Measurements from ENCODE around the gene CIC. TPM values are rescaled to one million over a fixed set of nuclear protein-coding genes. Genes with fewer than 3 reads are reported as not detected.

Gene CIC
- total and polyA plus RNA-seq, 2 of the 13 experiments (the other 11 are each of a cell fraction or from before 2014, with no cell fraction given): 5.9 to 8.0 TPM

- peak; percentile 63; the same call in 1 of the 2 replicates for TF ChIP-seq ZNF687 (CRISPR knock-in tag; IDR thresholded peaks at IDR 0.05)
- no peak for TF ChIP-seq FOSL1 (CRISPR knock-in tag; IDR thresholded peaks at IDR 0.05; ENCODE audit: borderline replicate concordance)
- TF ChIP-seq CENPT (CRISPR knock-in tag; IDR thresholded peaks at IDR 0.05; ENCODE audit: low read depth): no peak
- no peak for TF ChIP-seq ZFP62 (CRISPR knock-in tag; IDR thresholded peaks at IDR 0.05)
- no peak for TF ChIP-seq REST (IDR thresholded peaks at IDR 0.05; ENCODE audit: borderline replicate concordance in 1 of 2, low read depth in 1 of 2, low read length in 2 of 2)
- TF ChIP-seq NR2F6 (IDR thresholded peaks at IDR 0.05): no peak; the same call in 1 of the 2 replicates
- no peak for TF ChIP-seq NR2F6 (CRISPR knock-in tag; IDR thresholded peaks at IDR 0.05)
- no peak for TF ChIP-seq RBAK (CRISPR knock-in tag; IDR thresholded peaks at IDR 0.05)
- TF ChIP-seq NCOA2 (CRISPR knock-in tag; IDR thresholded peaks at IDR 0.05): no peak
- TF ChIP-seq BCL6 (CRISPR knock-in tag; IDR thresholded peaks at IDR 0.05): peak; percentile 17; the same call in 1 of the 2 replicates
- no peak for TF ChIP-seq THAP8 (CRISPR knock-in tag; IDR thresholded peaks at IDR 0.05; ENCODE audit: borderline replicate concordance)
- no peak for TF ChIP-seq ZNF784 (CRISPR knock-in tag; IDR thresholded peaks at IDR 0.05; ENCODE audit: borderline replicate concordance)
- TF ChIP-seq IRX3 (CRISPR knock-in tag; IDR thresholded peaks at IDR 0.05; ENCODE audit: borderline replicate concordance, low read depth): no peak
- TF ChIP-seq USF2 (IDR thresholded peaks at IDR 0.05; ENCODE audit: low read depth, low read length): no peak
- no peak for TF ChIP-seq USF2 (CRISPR knock-in tag; IDR thresholded peaks at IDR 0.05; ENCODE audit: borderline replicate concordance)
- peak; percentile 98 for TF ChIP-seq SRSF1 (optimal IDR thresholded peaks at IDR 0.05; ENCODE audit: low read depth, low read length)
- no peak for TF ChIP-seq ZNF274 (CRISPR knock-in tag; IDR thresholded peaks at IDR 0.05)
- no peak for TF ChIP-seq RAD51 (IDR thresholded peaks at IDR 0.05; ENCODE audit: borderline replicate concordance)
Observed at GRCh38 chr19:42281146-42281826, 12.2 kb downstream of the CIC start (continued).
